HepG2 (cell line): ENCODE measurements around the gene CYP2A13. TPM values are rescaled to one million over a fixed set of nuclear protein-coding genes. Genes with fewer than 3 reads are reported as not detected.
"Not testable (repeated sequence)": the region's sequence is repeated elsewhere in the genome, so short reads cannot be mapped to it uniquely, and the experiment has no call there.

Source experiments
- ATAC-seq: fragments of 200-7000 bp; cut with Tn5 transposase; 3 replicates; pipeline ENCODE4 v1.9.1; 2020; ENCODE audit warnings: mild to moderate bottlenecking, moderate library complexity
- BruUV-seq: library from RNA; stranded (reverse); fragments of 400-500 nt; replicated peaks from 2 replicates; lab custom pipeline; 2021; lab: Mats Ljungman, UMichigan
- CTCF ChIA-PET: fragments of 300-600 bp; formaldehyde crosslinking; extraction: SDS; loops from one replicate; lab custom pipeline; 2021; ENCODE audit warnings: low total read pairs, inconsistent platforms, low intra/inter-chr PET ratio; lab: Yijun Ruan, JAX
- POLR2A ChIA-PET: fragments of 350-600 bp; sonication (Branson Sonifier 250); formaldehyde crosslinking; loops from one replicate; lab custom pipeline; 2020; ENCODE audit warnings: antibody characterized with exemption, inconsistent platforms; lab: Yijun Ruan, JAX
- DNase-seq: peaks from one replicate; pipeline ENCODE4 v3.0.0-alpha.2; 2015; ENCODE audit warnings: low spot score
- FAIRE-seq: peaks from 3 replicates; lab custom pipeline; 2011; peaks lifted over from hg19 to GRCh38; lab: Jason Lieb, UNC
- H2AFZ ChIP-seq: one replicate; pipeline ENCODE4 v1.6.1; 2011; ENCODE audit warnings: low read length, inconsistent platforms
- H3K27ac ChIP-seq: fragments of 300-600 bp; 3 replicates; pipeline ENCODE4 v1.8.0; 2011; ENCODE audit warnings: mixed run types, mild to moderate bottlenecking, mixed read lengths, low read length, inconsistent platforms; ENCODE audit not compliant: insufficient read depth; ENCODE audit errors: extremely low read length
- H3K27me3 ChIP-seq, 2 experiments: fragments of 200-600 bp in 1 of 2; 2 replicates in 1 of 2; 3 replicates in 1 of 2; pipeline versions ENCODE4 v1.6.0 to v1.8.0; 2011; ENCODE audit warnings: low read length in 2 of 2, mild to moderate bottlenecking in 2 of 2, moderate library complexity in 2 of 2, inconsistent platforms in 1 of 2; ENCODE audit not compliant: insufficient read depth in 2 of 2, control insufficient read depth in 1 of 2
- H3K36me3 ChIP-seq, 2 experiments: fragments of 200-600 bp in 1 of 2; replicated peaks in 1 of 2; 2 replicates in 1 of 2; 3 replicates in 1 of 2; pipeline versions ENCODE4 v1.5.1 to v1.8.0; 2011; ENCODE audit warnings: low read length in 2 of 2, inconsistent platforms in 1 of 2; ENCODE audit not compliant: insufficient read depth in 2 of 2, control insufficient read depth in 1 of 2
- H3K4me1 ChIP-seq: 2 replicates; pipeline ENCODE4 v1.5.1; 2012; ENCODE audit warnings: low read length, inconsistent platforms; ENCODE audit not compliant: insufficient read depth
- H3K4me2 ChIP-seq: 2 replicates; pipeline ENCODE4 v1.6.0; 2011; ENCODE audit warnings: low read depth, low read length, inconsistent platforms
- H3K4me3 ChIP-seq, 3 experiments: fragments of 200-600 bp in 1 of 3; sonication (generic), shearing (Covaris generic) in 1 of 3; replicated peaks in 1 of 3; 2 replicates each; pipeline ENCODE4 v1.5.1; 2011 to 2016; ENCODE audit warnings: low read length in 3 of 3, inconsistent platforms in 2 of 3, low read depth in 2 of 3, mild to moderate bottlenecking in 2 of 3, control low read depth in 1 of 3, mixed read lengths in 1 of 3; ENCODE audit not compliant: insufficient read depth in 1 of 3
- H3K79me2 ChIP-seq: one replicate; pipeline ENCODE4 v1.6.1; 2011; ENCODE audit warnings: low read length, inconsistent platforms; ENCODE audit not compliant: insufficient read depth
- H3K9ac ChIP-seq: 2 replicates; pipeline ENCODE4 v1.6.0; 2011; ENCODE audit warnings: mild to moderate bottlenecking, low read depth, low read length, inconsistent platforms; ENCODE audit not compliant: insufficient read depth
- H3K9me3 ChIP-seq: 2 replicates; pipeline ENCODE4 v1.5.1; 2012; ENCODE audit warnings: mild to moderate bottlenecking, low read length
- H4K20me1 ChIP-seq: 2 replicates; pipeline ENCODE4 v1.6.0; 2011; ENCODE audit warnings: inconsistent platforms, mild to moderate bottlenecking, low read length, moderate library complexity; ENCODE audit not compliant: insufficient read depth
- ATAD3A ChIP-seq: sonication (generic); formaldehyde crosslinking; IDR thresholded peaks from 2 replicates; pipeline ENCODE4 v1.4.0; 2020; ENCODE audit warnings: missing genetic modification reagents
- EED ChIP-seq: sonication (generic); formaldehyde crosslinking; IDR thresholded peaks from 2 replicates; pipeline ENCODE4 v1.5.0; 2020; ENCODE audit warnings: mild to moderate bottlenecking, missing genetic modification reagents
- MEF2D ChIP-seq: sonication (generic); formaldehyde crosslinking; IDR thresholded peaks from 2 replicates; pipeline ENCODE4 v1.5.1; 2020; ENCODE audit warnings: mild to moderate bottlenecking, missing genetic modification reagents
- MNT ChIP-seq: fragments of 450-650 bp; IDR thresholded peaks from 2 replicates; pipeline ENCODE4 v1.6.1; 2016
- SMC3 ChIP-seq: IDR thresholded peaks from 2 replicates; pipeline ENCODE4 v1.6.1; 2011; ENCODE audit warnings: low read length, improper control_type of control experiment
- U2AF2 ChIP-seq: fragments of 200-400 bp; formaldehyde crosslinking; IDR thresholded peaks from 2 replicates; pipeline ENCODE4 v1.6.1; 2017; ENCODE audit warnings: low read depth, mild to moderate bottlenecking, low read length
- ZNF567 ChIP-seq: sonication (generic); formaldehyde crosslinking; IDR thresholded peaks from 2 replicates; pipeline ENCODE4 v1.8.1; 2023; ENCODE audit warnings: mild to moderate bottlenecking, missing genetic modification reagents, borderline replicate concordance
- WGBS: methylation state at CpG from one replicate; pipeline ENCODE4 v1.1.6; 2017; ENCODE audit warnings: low lambda C conversion rate; 5-methylcytosine and 5-hydroxymethylcytosine counted together
- in situ Hi-C: cut with HindIII; loops from 2 replicates; pipeline ENCODE4 v1.10.0; 2017; ENCODE audit warnings: low pct_unique_long_range_greater_than_20kb; ENCODE audit not compliant: extremely low pct_ligation_motif_present
- intact Hi-C: fragments of 100-400 bp; cut with micrococcal nuclease; formaldehyde crosslinking; loops from one replicate; pipeline ENCODE4 v1.10.0; 2022; ENCODE audit not compliant: unreplicated experiment
- polyA plus RNA-seq, 8 experiments: library from polyadenylated mRNA; depleted of rRNA in 3 of 8; stranded (reverse) in 7 of 8; unstranded in 1 of 8; fragments of >200 nt; fragmentation: Illumina TruSeq in 4 of 8; extraction: Trizol in 4 of 8; gene quantifications; 2 replicates each; pipeline versions ENCODE4 v1.2.1 to v1.2.3, GENCODE V29; 2011 to 2016; ENCODE audit warnings: low read depth in 4 of 8, missing spikeins in 1 of 8, mixed read lengths in 1 of 8; ENCODE audit not compliant: insufficient read depth in 1 of 8
- total RNA-seq, 5 experiments: library from RNA; depleted of rRNA; stranded (reverse); fragments of >200 nt; fragmentation: Illumina TruSeq; extraction: Trizol; gene quantifications; 2 replicates each; pipeline ENCODE4 v1.2.3, GENCODE V29; 2016; ENCODE audit warnings: low read depth in 1 of 5

CYP2A13 gene
- total and polyA plus RNA-seq, 2 of the 13 experiments (the other 11 are each of a cell fraction or from before 2014, with no cell fraction given), result not detected

- TF ChIP-seq MNT (no peak), ZNF567 (CRISPR knock-in tag) (no peak), EED (CRISPR knock-in tag) (no peak), SMC3 (no peak), U2AF2 (no peak), ATAD3A (CRISPR knock-in tag) (no peak), MEF2D (CRISPR knock-in tag) (no peak)
Observed at GRCh38 chr19:41116261-41116660, 28.0 kb downstream of the CYP2A13 start (continued).

GRCh38 chr19:41120929-41121911, 33.0 kb downstream of the CYP2A13 start:
- ATAC-seq, H3K27me3 ChIP-seq, CTCF ChIA-PET, H3K27ac ChIP-seq, H4K20me1 ChIP-seq, FAIRE-seq, in situ Hi-C loops, H3K4me3 ChIP-seq, H3K4me2 ChIP-seq, DNase-seq, POLR2A ChIA-PET, H3K9ac ChIP-seq, H3K9me3 ChIP-seq, BruUV-seq, H3K4me1 ChIP-seq, H3K79me2 ChIP-seq, H2AFZ ChIP-seq, intact Hi-C loops, H3K36me3 ChIP-seq: not testable (repeated sequence)
- 71% methylated on average over 28 of the region's 41 CpGs for WGBS

- H3K9ac ChIP-seq, DNase-seq, H3K36me3 ChIP-seq, CTCF ChIA-PET, H3K4me1 ChIP-seq, H3K9me3 ChIP-seq, H3K27me3 ChIP-seq, ATAC-seq, H3K79me2 ChIP-seq, in situ Hi-C loops, H3K4me2 ChIP-seq, H4K20me1 ChIP-seq, intact Hi-C loops, H3K27ac ChIP-seq, H3K4me3 ChIP-seq, POLR2A ChIA-PET, BruUV-seq, H2AFZ ChIP-seq, FAIRE-seq: not testable (repeated sequence)
- WGBS, result 35% methylated on average over 10 of the region's 13 CpGs
Observed at GRCh38 chr19:41122846-41123245, 34.6 kb downstream of the CYP2A13 start.
